Lung (tissue), 12 donors: Measurements from ENCODE around the gene NPIPB2. TPM values are rescaled to one million over a fixed set of nuclear protein-coding genes. Genes with fewer than 3 reads are reported as not detected.

ENCODE experiments used
- ATAC-seq: fragments of 200-7000 bp; cut with Tn5 transposase; one replicate; pipeline ENCODE4 v1.9.1; 2020; ENCODE audit warnings: moderate number of reproducible peaks; ENCODE audit not compliant: insufficient read depth, low FRiP score
- DNase-seq, 3 donors: peaks; one replicate each; pipeline ENCODE4 v3.0.0-alpha.2; 2013 to 2017
- H3K27ac ChIP-seq, 2 donors: one replicate each; pipeline ENCODE4 v1.5.1; 2013; ENCODE audit warnings: mild to moderate bottlenecking in 2 of 2, moderate library complexity in 2 of 2, control low read depth in 1 of 2, inconsistent platforms in 1 of 2, low read depth in 1 of 2, low read length in 1 of 2
- H3K27me3 ChIP-seq, 3 donors: one replicate each; pipeline ENCODE4 v1.5.1; 2013; ENCODE audit warnings: low read length in 2 of 3; ENCODE audit not compliant: control insufficient read depth in 3 of 3, insufficient read depth in 3 of 3
- H3K36me3 ChIP-seq, 4 donors: one replicate each; pipeline ENCODE4 v1.5.1; 2013; ENCODE audit warnings: low read length in 4 of 4, mild to moderate bottlenecking in 1 of 4, moderate library complexity in 1 of 4; ENCODE audit not compliant: control insufficient read depth in 4 of 4, insufficient read depth in 4 of 4
- H3K4me1 ChIP-seq, 5 donors: one replicate each; pipeline ENCODE4 v1.5.1; 2013; ENCODE audit warnings: low read length in 5 of 5, mild to moderate bottlenecking in 2 of 5, moderate library complexity in 1 of 5; ENCODE audit not compliant: control insufficient read depth in 5 of 5, insufficient read depth in 5 of 5
- H3K4me3 ChIP-seq: one replicate; pipeline ENCODE4 v1.5.1; 2013; ENCODE audit warnings: mild to moderate bottlenecking, control low read depth, moderate library complexity
- H3K9ac ChIP-seq, 2 donors: one replicate each; pipeline ENCODE4 v1.5.1; 2013; ENCODE audit warnings: low read length in 2 of 2, control low read depth in 1 of 2; ENCODE audit not compliant: insufficient read depth in 1 of 2
- H3K9me3 ChIP-seq, 4 donors: one replicate each; pipeline ENCODE4 v1.5.1; 2013; ENCODE audit warnings: low read length in 3 of 4, mild to moderate bottlenecking in 1 of 4, moderate library complexity in 1 of 4; ENCODE audit not compliant: control insufficient read depth in 4 of 4, insufficient read depth in 3 of 4
- WGBS, 2 donors: extraction: QIAGEN DNeasy Blood & Tissue Kit; methylation state at CpG; one replicate each; pipeline ENCODE4 v1.1.7; 2013; 5-methylcytosine and 5-hydroxymethylcytosine counted together
- polyA plus RNA-seq, 2 donors: library from polyadenylated mRNA; stranded (reverse); fragments of 200-250 nt; gene quantifications; one replicate each; pipeline ENCODE4 v1.2.1, GENCODE V29; 2013
- total RNA-seq, 2 donors: library from RNA; depleted of rRNA in 1 of 2; stranded (reverse); fragments of >200 nt in 1 of 2; gene quantifications; one replicate each; pipeline ENCODE4 v1.2.1, GENCODE V29; 2014 to 2021
- TF ChIP-seq, protein P1 (sequence below): IDR thresholded peaks from 2 replicates; pipeline ENCODE4 v1.5.1; 2012; ENCODE audit warnings: mild to moderate bottlenecking; ENCODE audit errors: control extremely low read depth, extremely low read depth
- donor health status: control.
- donor health status: control.
- donor health status: Bipolar disorder and iron deficiency.
- donor health status: healthy.
- donor health status: DM: yes; HTN: yes; CAD: no.

Gene NPIPB2
- total and polyA plus RNA-seq, 4 donors: 5.5 to 10.1 (median 7.5) TPM

DNA sequence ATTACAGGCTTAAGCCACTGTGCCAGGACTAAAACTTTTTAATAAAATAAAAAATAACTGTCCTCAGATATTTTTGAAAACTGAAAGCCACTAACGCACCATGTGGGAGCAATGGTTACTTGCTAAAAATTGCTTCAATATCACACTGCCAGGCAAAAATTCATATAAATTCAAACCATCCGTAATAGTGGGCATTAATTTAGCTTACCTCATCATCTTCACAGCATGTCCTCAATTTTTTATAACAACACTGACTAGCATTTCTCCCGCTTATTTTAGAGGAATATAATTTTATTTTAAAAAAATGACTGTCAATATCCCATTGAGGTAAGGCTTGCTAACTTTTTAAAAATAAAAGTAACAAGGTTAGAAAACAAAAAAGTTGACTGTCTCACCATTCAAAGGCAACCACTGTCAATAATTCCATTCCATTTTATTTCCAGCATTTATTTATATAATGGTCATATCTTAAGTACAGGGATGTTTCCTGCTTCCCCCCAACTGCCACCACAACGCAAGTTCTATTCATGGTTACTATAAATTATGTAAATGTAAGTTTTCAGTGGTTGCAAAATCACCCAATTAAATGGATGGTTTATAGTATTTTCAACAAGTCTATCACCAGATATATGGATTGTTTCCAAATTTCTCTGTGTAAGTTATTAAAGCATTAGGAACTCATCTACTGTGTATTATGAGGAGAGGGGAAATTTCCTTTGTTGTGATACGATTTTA lies 51.4 kb downstream of the NPIPB2 start:
- 60 to 77% methylated on average over 5 of the region's 5 CpGs for WGBS, 2 donors
- H3K4me3 ChIP-seq: no peak overlapping the region
- H3K9ac ChIP-seq: no peak overlapping the region
- H3K27ac ChIP-seq: no peak overlapping the region
- no peak for DNase-seq
- no peak for ATAC-seq
- no peaks in the 10 kb centered on the region for H3K4me1 ChIP-seq
- TF ChIP-seq, protein P1, sequence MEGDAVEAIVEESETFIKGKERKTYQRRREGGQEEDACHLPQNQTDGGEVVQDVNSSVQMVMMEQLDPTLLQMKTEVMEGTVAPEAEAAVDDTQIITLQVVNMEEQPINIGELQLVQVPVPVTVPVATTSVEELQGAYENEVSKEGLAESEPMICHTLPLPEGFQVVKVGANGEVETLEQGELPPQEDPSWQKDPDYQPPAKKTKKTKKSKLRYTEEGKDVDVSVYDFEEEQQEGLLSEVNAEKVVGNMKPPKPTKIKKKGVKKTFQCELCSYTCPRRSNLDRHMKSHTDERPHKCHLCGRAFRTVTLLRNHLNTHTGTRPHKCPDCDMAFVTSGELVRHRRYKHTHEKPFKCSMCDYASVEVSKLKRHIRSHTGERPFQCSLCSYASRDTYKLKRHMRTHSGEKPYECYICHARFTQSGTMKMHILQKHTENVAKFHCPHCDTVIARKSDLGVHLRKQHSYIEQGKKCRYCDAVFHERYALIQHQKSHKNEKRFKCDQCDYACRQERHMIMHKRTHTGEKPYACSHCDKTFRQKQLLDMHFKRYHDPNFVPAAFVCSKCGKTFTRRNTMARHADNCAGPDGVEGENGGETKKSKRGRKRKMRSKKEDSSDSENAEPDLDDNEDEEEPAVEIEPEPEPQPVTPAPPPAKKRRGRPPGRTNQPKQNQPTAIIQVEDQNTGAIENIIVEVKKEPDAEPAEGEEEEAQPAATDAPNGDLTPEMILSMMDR: no peak
- peaks cover 16 to 25% (median 22%) of the 10 kb centered on the region in 4 donors for H3K36me3 ChIP-seq
- H3K9me3 ChIP-seq: no peaks in the 10 kb centered on the region
- H3K27me3 ChIP-seq: no peaks in the 10 kb centered on the region

DNA sequence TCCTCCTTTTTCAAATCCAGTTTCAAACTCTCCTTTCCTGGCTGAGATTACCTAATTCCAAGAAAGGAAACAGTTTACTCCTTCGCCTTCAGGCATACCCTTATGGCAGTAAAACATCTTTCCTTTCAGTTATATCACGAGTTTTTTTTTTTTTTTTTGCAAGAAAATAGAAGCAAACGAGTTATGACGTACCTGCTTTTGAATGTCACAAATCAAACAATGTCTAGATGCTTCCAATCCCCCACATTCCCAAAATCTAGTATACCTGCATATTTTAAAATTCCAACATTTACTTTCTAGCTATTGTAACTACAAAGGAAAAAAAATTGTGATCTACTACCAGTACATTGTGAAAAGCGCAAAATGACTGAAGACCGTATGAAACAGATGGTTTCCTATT lies 55.0 kb downstream of the NPIPB2 start:
- WGBS, 2 donors: 93% methylated on average over 6 of the region's 6 CpGs
- Histone ChIP-seq H3K36me3 (peaks cover 13 to 35% (median 22%) of the 10 kb centered on the region in 4 donors), H3K4me3 (no peak overlapping the region), H3K9me3 (no peaks in the 10 kb centered on the region), H3K9ac (no peak overlapping the region), H3K4me1 (no peaks in the 10 kb centered on the region), H3K27ac (no peak overlapping the region), H3K27me3 (no peaks in the 10 kb centered on the region)
- ATAC-seq (no peak), DNase-seq (no peak)
- TF ChIP-seq, protein P1: no peak

DNA sequence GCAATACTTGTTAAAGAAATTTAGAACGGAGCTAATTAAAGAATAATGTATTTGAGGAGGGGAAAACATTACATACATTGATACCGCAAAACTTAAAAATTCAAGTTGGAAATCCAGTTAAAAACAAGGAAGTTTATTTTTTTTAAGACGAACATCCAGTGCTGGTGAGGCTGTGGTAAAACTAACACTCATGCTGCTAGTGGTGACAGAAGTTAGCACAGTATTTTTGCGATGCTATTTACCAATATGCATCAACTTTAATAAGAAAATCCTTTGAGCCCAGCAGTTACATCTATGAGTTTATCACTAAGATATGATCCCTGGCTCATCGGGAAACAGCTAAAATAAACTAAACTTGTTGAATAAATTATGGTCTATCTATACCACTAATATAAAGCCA lies 57.8 kb downstream of the NPIPB2 start:
- H3K27me3 ChIP-seq: no peaks in the 10 kb centered on the region
- TF ChIP-seq, protein P1: no peak
- no peak overlapping the region for H3K4me3 ChIP-seq
- no peak overlapping the region for H3K9ac ChIP-seq
- WGBS, 2 donors: 97% methylated on average over 5 of the region's 5 CpGs
- H3K9me3 ChIP-seq: no peaks in the 10 kb centered on the region
- H3K4me1 ChIP-seq: no peaks in the 10 kb centered on the region
- ATAC-seq (no peak), DNase-seq (no peak)
- peaks cover 20 to 47% (median 26%) of the 10 kb centered on the region in 4 donors for H3K36me3 ChIP-seq
- H3K27ac ChIP-seq: no peak overlapping the region
